Keratinocyte (primary cell): Measurements from ENCODE around the gene TMEM87A. TPM values are rescaled to one million over a fixed set of nuclear protein-coding genes. Genes with fewer than 3 reads are reported as not detected.

Experiments used
- DNase-seq: peaks from one replicate; pipeline ENCODE4 v3.0.0-alpha.2; 2011; ENCODE audit warnings: low read depth, missing footprints, low spot score
- FAIRE-seq: peaks from 2 replicates; lab custom pipeline; 2011; peaks lifted over from hg19 to GRCh38; lab: Jason Lieb, UNC
- H2AFZ ChIP-seq: 2 replicates; pipeline ENCODE4 v1.6.0; 2012; ENCODE audit warnings: low read length, control low read depth, inconsistent platforms; ENCODE audit not compliant: control insufficient read depth
- H3K27ac ChIP-seq: 2 replicates; pipeline ENCODE4 v1.5.1; 2011; ENCODE audit warnings: low read length; ENCODE audit not compliant: control insufficient read depth, insufficient read depth
- H3K27me3 ChIP-seq: 3 replicates; pipeline ENCODE4 v1.6.0; 2011; ENCODE audit warnings: low read length; ENCODE audit not compliant: control insufficient read depth, insufficient read depth; ENCODE audit errors: extremely low read depth
- H3K36me3 ChIP-seq, 2 experiments: 2 replicates in 1 of 2; 3 replicates in 1 of 2; pipeline ENCODE4 v1.5.1; 2011; ENCODE audit warnings: low read length in 2 of 2, mild to moderate bottlenecking in 1 of 2; ENCODE audit not compliant: control insufficient read depth in 2 of 2, insufficient read depth in 2 of 2; ENCODE audit errors: extremely low read depth in 1 of 2
- H3K4me1 ChIP-seq: 3 replicates; pipeline ENCODE4 v1.5.1; 2011; ENCODE audit warnings: low read length; ENCODE audit not compliant: control insufficient read depth, insufficient read depth; ENCODE audit errors: extremely low read depth
- H3K4me2 ChIP-seq: 3 replicates; pipeline ENCODE4 v1.6.0; 2011; ENCODE audit warnings: low read depth, low read length; ENCODE audit not compliant: control insufficient read depth, insufficient read depth; ENCODE audit errors: extremely low read depth
- H3K4me3 ChIP-seq, 3 experiments: fragments of 200-600 bp in 1 of 3; sonication (generic) in 1 of 3; 2 replicates in 2 of 3; 3 replicates in 1 of 3; pipeline ENCODE4 v1.5.1; 2011 to 2016; ENCODE audit warnings: low read length in 3 of 3, mild to moderate bottlenecking in 3 of 3, control low read depth in 2 of 3, inconsistent platforms in 1 of 3, low read depth in 1 of 3, mixed read lengths in 1 of 3, mixed run types in 1 of 3, moderate library complexity in 1 of 3; ENCODE audit not compliant: control insufficient read depth in 2 of 3, insufficient read depth in 2 of 3; ENCODE audit errors: extremely low read depth in 1 of 3
- H3K79me2 ChIP-seq: 2 replicates; pipeline ENCODE4 v1.6.0; 2012; ENCODE audit warnings: low read length; ENCODE audit not compliant: control insufficient read depth, insufficient read depth
- H3K9ac ChIP-seq: 3 replicates; pipeline ENCODE4 v1.6.0; 2011; ENCODE audit warnings: low read length; ENCODE audit not compliant: control insufficient read depth, insufficient read depth; ENCODE audit errors: extremely low read depth
- H3K9me1 ChIP-seq: 3 replicates; pipeline ENCODE4 v1.6.0; 2011; ENCODE audit warnings: low read length; ENCODE audit not compliant: control insufficient read depth, insufficient read depth; ENCODE audit errors: extremely low read depth
- H3K9me3 ChIP-seq: 2 replicates; pipeline ENCODE4 v1.5.1; 2012; ENCODE audit warnings: low read depth, low read length; ENCODE audit not compliant: control insufficient read depth
- H4K20me1 ChIP-seq: 3 replicates; pipeline ENCODE4 v1.6.0; 2011; ENCODE audit warnings: low read length; ENCODE audit not compliant: control insufficient read depth, insufficient read depth; ENCODE audit errors: extremely low read depth
- CTCF ChIP-seq, 3 experiments: IDR thresholded peaks in 1 of 3; conservative IDR thresholded peaks in 1 of 3; optimal IDR thresholded peaks in 1 of 3; 2 replicates in 2 of 3; 3 replicates in 1 of 3; pipeline versions ENCODE3 to v1.5.1; 2011; ENCODE audit warnings: low read length in 3 of 3, mild to moderate bottlenecking in 3 of 3, moderate library complexity in 2 of 3, control low read depth in 1 of 3, inconsistent platforms in 1 of 3; ENCODE audit not compliant: insufficient read depth in 2 of 3; ENCODE audit errors: extremely low read depth in 1 of 3
- EZH2 ChIP-seq: IDR thresholded peaks from one replicate; pipeline ENCODE4 v1.6.1; 2012; ENCODE audit warnings: inconsistent platforms, mild to moderate bottlenecking, low read length, moderate library complexity
- dilution Hi-C: fragments of 300-500 bp; cut with MboI; formaldehyde crosslinking; loops from one replicate; pipeline ENCODE4 v1.7.0; 2020; ENCODE audit warnings: low sequenced_read_pairs; ENCODE audit not compliant: extremely low pct_ligation_motif_present
- polyA plus RNA-seq, 5 experiments: library from polyadenylated mRNA; depleted of rRNA in 3 of 5; stranded (reverse) in 3 of 5; stranded (forward) in 1 of 5; unstranded in 1 of 5; fragments of >200 nt; gene quantifications; 1 replicate in 1 of 5; 2 replicates in 3 of 5; 3 replicates in 1 of 5; pipeline versions ENCODE4 v1.2.1 to v1.2.3, GENCODE V29; 2011 to 2012; ENCODE audit warnings: missing spikeins in 2 of 5, low read depth in 1 of 5, low replicate concordance in 1 of 5

Gene TMEM87A
- polyA plus RNA-seq, 1 donor (not counting 4 experiments of a cell fraction or from before 2014, with no cell fraction given), result 43.7 TPM

GRCh38 chr15:42214600-42214999, 58.6 kb downstream of the TMEM87A start:
- Histone ChIP-seq H3K27ac (no peak overlapping the region), H3K9me3 (no peaks in the 10 kb centered on the region), H3K4me1 (no peaks in the 10 kb centered on the region), H3K9ac (no peak overlapping the region), H3K4me2 (no peak overlapping the region), H2AFZ (no peak overlapping the region), H3K79me2 (no peaks in the 10 kb centered on the region), H4K20me1 (no peaks in the 10 kb centered on the region), H3K36me3 (peaks cover 10% of the 10 kb centered on the region in 2 experiments), H3K9me1 (no peaks in the 10 kb centered on the region), H3K27me3 (no peaks in the 10 kb centered on the region), H3K4me3 (no peak overlapping the region)
- no peak for DNase-seq
- dilution Hi-C loops, result no loop called here
- FAIRE-seq, result no peak
- TF ChIP-seq EZH2 (no peak), CTCF (optimal IDR thresholded peaks at IDR 0.05 in 1 of 3, IDR thresholded peaks at IDR 0.05 in 1 of 3, conservative IDR thresholded peaks at IDR 0.05 in 1 of 3; ENCODE audit: extremely low read depth in 1 of 3, insufficient read depth in 2 of 3, low read length in 3 of 3) (no peak)

DNA sequence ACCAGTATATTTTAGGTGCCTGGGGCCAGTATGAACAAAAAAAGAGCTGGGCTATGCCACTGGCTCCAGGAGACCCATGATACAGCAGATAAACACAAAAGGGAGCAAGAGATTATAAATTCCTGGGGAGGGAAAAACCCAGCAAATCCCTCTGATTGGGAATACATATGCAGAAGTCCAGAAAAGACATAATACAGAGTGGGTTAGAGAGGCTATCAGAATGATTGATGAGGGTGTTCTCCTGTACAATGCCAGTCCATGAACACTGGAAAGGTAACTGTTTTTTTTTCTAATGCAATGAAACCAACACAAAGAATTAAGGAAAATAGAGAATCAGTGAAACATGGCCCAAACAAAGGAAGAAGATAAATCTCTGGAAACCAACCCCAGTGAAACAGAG, 59.7 kb downstream of the TMEM87A start:
- no peaks in the 10 kb centered on the region for H4K20me1 ChIP-seq
- H3K27ac ChIP-seq, result no peak overlapping the region
- peaks cover 2% of the 10 kb centered on the region for H3K4me1 ChIP-seq
- H3K4me2 ChIP-seq, result no peak overlapping the region
- no peaks in the 10 kb centered on the region for H3K9me3 ChIP-seq
- no peaks in the 10 kb centered on the region for H3K27me3 ChIP-seq
- H3K4me3 ChIP-seq, result no peak overlapping the region
- TF ChIP-seq EZH2 (no peak), CTCF (optimal IDR thresholded peaks at IDR 0.05 in 1 of 3, IDR thresholded peaks at IDR 0.05 in 1 of 3, conservative IDR thresholded peaks at IDR 0.05 in 1 of 3; ENCODE audit: extremely low read depth in 1 of 3, insufficient read depth in 2 of 3, low read length in 3 of 3) (no peak)
- no peak for FAIRE-seq
- H3K9me1 ChIP-seq, result no peaks in the 10 kb centered on the region
- DNase-seq, result no peak
- H3K9ac ChIP-seq, result no peak overlapping the region
- H3K36me3 ChIP-seq, result peaks cover 10 to 12% of the 10 kb centered on the region in 2 experiments
- H3K79me2 ChIP-seq, result no peaks in the 10 kb centered on the region
- no peak overlapping the region for H2AFZ ChIP-seq
- dilution Hi-C loops, result no loop called here
